Upper lobe of right lung (tissue), 1 donor: ENCODE data around the gene PTPN4. TPM values are rescaled to one million over a fixed set of nuclear protein-coding genes. Genes with fewer than 3 reads are reported as not detected.

Experiments
- ATAC-seq: fragments of 200-7000 bp; cut with Tn5 transposase; one replicate; pipeline ENCODE4 v1.9.1; 2020; ENCODE audit warnings: mild to moderate bottlenecking, moderate library complexity
- DNase-seq: peaks from one replicate; pipeline ENCODE4 v3.0.0-alpha.2; 2020
- H3K27ac ChIP-seq: fragments of 200-600 bp; one replicate; pipeline ENCODE4 v1.8.0; 2022
- H3K27me3 ChIP-seq: fragments of 200-600 bp; one replicate; pipeline ENCODE4 v1.8.0; 2022; ENCODE audit warnings: mild to moderate bottlenecking
- H3K36me3 ChIP-seq: fragments of 200-600 bp; one replicate; pipeline ENCODE4 v1.8.0; 2022
- H3K4me1 ChIP-seq: fragments of 200-600 bp; one replicate; pipeline ENCODE4 v1.8.0; 2022
- H3K4me3 ChIP-seq: fragments of 200-600 bp; one replicate; pipeline ENCODE4 v1.8.0; 2022; ENCODE audit warnings: mild to moderate bottlenecking
- H3K9me3 ChIP-seq: fragments of 200-600 bp; one replicate; pipeline ENCODE4 v1.8.0; 2022
- CTCF ChIP-seq: fragments of 200-600 bp; IDR thresholded peaks from one replicate; pipeline ENCODE4 v1.8.0; 2022; ENCODE audit warnings: antibody characterized with exemption
- intact Hi-C: fragments of 100-400 bp; cut with DNase I; formaldehyde crosslinking; loops from one replicate; pipeline ENCODE4 v1.11.0; 2022
- total RNA-seq: library from RNA; stranded (reverse); fragmentation: NEBNext Ultra II Directional; extraction: Animal tissue kit (Norgen Biotek cat#: 25700); gene quantifications from one replicate; pipeline ENCODE4 v1.2.1, GENCODE V29; 2021
- donor health status: DM: no; HTN: yes; CAD: no; lungs with severe emphysema.

PTPN4 gene
- total RNA-seq, 1 donor from 2014 or later: 45.4 TPM

- DNase-seq (no peak), ATAC-seq (no peak)
- no peaks in the 10 kb centered on the region for H3K4me1 ChIP-seq
- no peak for TF ChIP-seq CTCF
- peaks cover 14% of the 10 kb centered on the region for H3K9me3 ChIP-seq
- no peak overlapping the region for H3K4me3 ChIP-seq
- H3K27me3 ChIP-seq: no peaks in the 10 kb centered on the region
- intact Hi-C loops: no loop called here
- H3K27ac ChIP-seq: no peak overlapping the region
- H3K36me3 ChIP-seq: no peaks in the 10 kb centered on the region
These were observed 29.0 kb downstream of the PTPN4 start for GRCh38 chr2:119788752-119789151.

- no peaks in the 10 kb centered on the region for H3K27me3 ChIP-seq
- DNase-seq (no peak), ATAC-seq (no peak)
- intact Hi-C loops: no loop called here
- peaks cover 14% of the 10 kb centered on the region for H3K9me3 ChIP-seq
- no peak overlapping the region for H3K27ac ChIP-seq
- H3K4me1 ChIP-seq: no peaks in the 10 kb centered on the region
- no peak for TF ChIP-seq CTCF
- H3K36me3 ChIP-seq: no peaks in the 10 kb centered on the region
- no peak overlapping the region for H3K4me3 ChIP-seq
These were observed 30.7 kb downstream of the PTPN4 start for GRCh38 chr2:119790466-119790865.

- ATAC-seq: no peak
- intact Hi-C loops: no loop called here
- H3K4me1 ChIP-seq: no peaks in the 10 kb centered on the region
These were observed 33.2 kb downstream of the PTPN4 start for GRCh38 chr2:119792907-119793312.

GRCh38 chr2:119794237-119794636 is 34.5 kb downstream of the PTPN4 start:
- H3K4me1 ChIP-seq: no peaks in the 10 kb centered on the region
- H3K27ac ChIP-seq: no peak overlapping the region
- no peak overlapping the region for H3K4me3 ChIP-seq
- H3K36me3 ChIP-seq: no peaks in the 10 kb centered on the region
- no peak for ATAC-seq
- intact Hi-C loops: no loop called here
- TF ChIP-seq CTCF: no peak
- H3K27me3 ChIP-seq: no peaks in the 10 kb centered on the region
- peaks cover 14% of the 10 kb centered on the region for H3K9me3 ChIP-seq
- no peak for DNase-seq

More at GRCh38 chr2:119792907-119793312, 33.2 kb downstream of the PTPN4 start:
- DNase-seq: no peak
- no peaks in the 10 kb centered on the region for H3K27me3 ChIP-seq
- peaks cover 14% of the 10 kb centered on the region for H3K9me3 ChIP-seq
- no peaks in the 10 kb centered on the region for H3K36me3 ChIP-seq
- no peak overlapping the region for H3K4me3 ChIP-seq
- TF ChIP-seq CTCF: no peak
- H3K27ac ChIP-seq: no peak overlapping the region

- Histone ChIP-seq H3K4me3 (no peak overlapping the region), H3K27me3 (no peaks in the 10 kb centered on the region), H3K4me1 (no peaks in the 10 kb centered on the region), H3K36me3 (no peaks in the 10 kb centered on the region), H3K27ac (no peak overlapping the region), H3K9me3 (peaks cover 7% of the 10 kb centered on the region)
- no peak for ATAC-seq
- intact Hi-C loops: no loop called here
- no peak for DNase-seq
- TF ChIP-seq CTCF: no peak
These were observed 35.9 kb downstream of the PTPN4 start for GRCh38 chr2:119795309-119796303.
